ENCODE data around the gene CDC42BPB. TPM values are rescaled to one million over a fixed set of nuclear protein-coding genes. Genes with fewer than 3 reads are reported as not detected.
"Not testable (repeated sequence)": the region's sequence is repeated elsewhere in the genome, so short reads cannot be mapped to it uniquely, and the experiment has no call there.

The CDC42BPB gene
- total RNA-seq, 1 donor, result 14.1 TPM

GRCh38 chr14:103052407-103052806 is 4.9 kb downstream of the CDC42BPB start:
- Histone ChIP-seq H3K4me3 (ENCODE audit: low read length) (no peak overlapping the region), H3K9me3 (ENCODE audit: low read depth, low read length) (no peaks in the 10 kb centered on the region)

DNA sequence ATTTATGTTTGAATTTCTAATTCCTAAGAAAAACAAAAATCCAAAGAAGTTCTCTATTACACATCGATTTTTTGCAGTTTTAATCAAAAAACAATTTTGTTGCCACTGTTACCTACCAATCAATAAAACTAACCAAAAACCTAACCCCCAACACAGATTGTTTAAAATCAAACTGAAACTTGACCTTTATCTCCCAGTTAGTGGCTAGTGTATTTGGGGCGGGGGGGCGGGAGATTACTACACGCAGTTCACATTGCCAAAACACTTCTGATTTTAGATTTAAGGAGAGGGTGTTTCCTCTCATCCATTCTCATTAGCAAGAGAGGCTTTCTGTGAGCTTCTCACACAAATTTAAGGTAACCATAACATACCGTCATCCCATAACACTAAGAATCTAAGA is 6.4 kb downstream of the CDC42BPB start:
- H3K4me1 ChIP-seq (ENCODE audit: insufficient read depth, low read length), result peaks cover 1% of the 10 kb centered on the region
- no peak overlapping the region for H3K4me3 ChIP-seq (ENCODE audit: low read length)
- no peaks in the 10 kb centered on the region for H3K9me3 ChIP-seq (ENCODE audit: low read depth, low read length)
- peaks cover 12% of the 10 kb centered on the region for H3K27me3 ChIP-seq (ENCODE audit: insufficient read depth, low read length)

More at GRCh38 chr14:103052407-103052806, 4.9 kb downstream of the CDC42BPB start:
- Histone ChIP-seq H3K4me1 (ENCODE audit: insufficient read depth, low read length) (no peaks in the 10 kb centered on the region), H3K27me3 (ENCODE audit: insufficient read depth, low read length) (peaks cover 15% of the 10 kb centered on the region)

GRCh38 chr14:103047453-103047852 is 9.9 kb downstream of the CDC42BPB start:
- H3K27me3 ChIP-seq (ENCODE audit: insufficient read depth, low read length); H3K4me3 ChIP-seq (ENCODE audit: low read length); H3K4me1 ChIP-seq (ENCODE audit: insufficient read depth, low read length); H3K9me3 ChIP-seq (ENCODE audit: low read depth, low read length): not testable (repeated sequence)

DNA sequence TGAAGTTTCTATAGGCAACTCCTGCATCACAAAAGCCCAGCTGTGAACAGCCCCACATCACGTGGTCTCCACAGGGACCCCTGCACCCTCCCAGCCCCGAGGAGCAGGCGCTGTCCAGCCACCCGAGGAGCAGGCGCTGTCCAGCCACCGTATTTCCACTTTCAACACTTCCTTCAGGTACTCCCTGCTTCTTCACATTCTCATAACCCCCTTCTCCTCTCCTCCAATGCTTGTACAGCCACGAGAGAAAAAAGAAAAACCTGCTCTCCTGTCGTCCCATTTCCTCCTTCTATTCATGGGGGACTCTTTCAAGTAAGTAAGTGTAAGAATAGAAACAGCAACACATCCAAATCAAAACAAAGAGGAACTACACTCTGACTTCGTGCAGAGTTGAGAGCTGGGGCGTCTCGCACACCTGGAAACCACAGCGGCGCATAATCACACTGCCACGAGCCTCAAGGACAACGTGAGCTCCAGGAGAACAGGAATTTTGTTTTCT is 11.9 kb downstream of the CDC42BPB start:
- Histone ChIP-seq H3K27me3 (ENCODE audit: insufficient read depth, low read length) (no peaks in the 10 kb centered on the region), H3K9me3 (ENCODE audit: low read depth, low read length) (no peaks in the 10 kb centered on the region), H3K4me1 (ENCODE audit: insufficient read depth, low read length) (peaks cover 9% of the 10 kb centered on the region), H3K4me3 (ENCODE audit: low read length) (no peak overlapping the region)

GRCh38 chr14:103043257-103044015 is 13.9 kb downstream of the CDC42BPB start:
- Histone ChIP-seq H3K9me3 (ENCODE audit: low read depth, low read length) (no peaks in the 10 kb centered on the region), H3K4me1 (ENCODE audit: insufficient read depth, low read length) (peaks cover 9% of the 10 kb centered on the region), H3K27me3 (ENCODE audit: insufficient read depth, low read length) (no peaks in the 10 kb centered on the region), H3K4me3 (ENCODE audit: low read length) (no peak overlapping the region)

- no peaks in the 10 kb centered on the region for H3K27me3 ChIP-seq (ENCODE audit: insufficient read depth, low read length)
- no peaks in the 10 kb centered on the region for H3K9me3 ChIP-seq (ENCODE audit: low read depth, low read length)
- H3K4me1 ChIP-seq (ENCODE audit: insufficient read depth, low read length), result peaks cover 9% of the 10 kb centered on the region
- no peak overlapping the region for H3K4me3 ChIP-seq (ENCODE audit: low read length)
These were observed 15.9 kb downstream of the CDC42BPB start for GRCh38 chr14:103041464-103041863.

DNA sequence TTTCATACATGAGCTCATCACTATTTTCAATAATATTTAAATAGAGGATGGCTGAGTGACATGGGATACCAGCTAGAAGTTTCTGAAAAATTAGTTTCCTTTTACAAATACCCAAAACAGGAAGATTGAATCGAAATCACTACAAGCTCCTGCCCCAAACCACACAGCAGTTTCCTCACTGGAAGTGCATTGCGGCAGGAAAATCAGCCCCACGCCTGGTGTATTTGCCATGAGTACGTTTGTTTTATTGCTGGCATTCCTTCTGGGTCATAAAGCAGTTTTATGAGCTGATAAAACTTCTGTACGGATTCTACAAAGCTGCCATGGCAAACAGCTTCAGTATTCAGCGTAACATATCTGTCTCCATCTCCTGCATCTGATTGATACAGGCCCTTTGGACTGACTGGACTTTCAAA is 23.7 kb downstream of the CDC42BPB start:
- Histone ChIP-seq H3K4me1 (ENCODE audit: insufficient read depth, low read length) (no peaks in the 10 kb centered on the region), H3K4me3 (ENCODE audit: low read length) (no peak overlapping the region), H3K9me3 (ENCODE audit: low read depth, low read length) (no peaks in the 10 kb centered on the region), H3K27me3 (ENCODE audit: insufficient read depth, low read length) (no peaks in the 10 kb centered on the region)

DNA sequence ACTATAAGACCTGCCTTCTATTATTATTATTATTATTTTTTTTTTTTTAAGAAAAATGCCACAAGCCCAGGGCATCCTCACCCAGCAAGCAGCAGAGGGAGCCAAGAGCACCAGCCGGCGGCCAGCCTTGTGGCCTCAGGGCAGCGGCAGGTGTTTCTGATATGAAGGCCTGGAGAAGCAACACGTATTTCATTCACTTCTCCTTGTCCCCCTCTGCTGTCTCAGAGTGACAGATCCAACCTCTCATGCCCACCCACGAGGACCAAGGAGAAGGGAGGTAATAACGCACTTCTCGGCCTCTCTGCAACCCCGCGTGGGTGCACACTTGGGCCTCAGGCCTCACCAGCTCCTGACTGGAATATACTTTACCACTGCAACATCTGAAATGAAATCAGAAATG is 25.4 kb downstream of the CDC42BPB start:
- H3K4me1 ChIP-seq (ENCODE audit: insufficient read depth, low read length), result no peaks in the 10 kb centered on the region
- H3K27me3 ChIP-seq (ENCODE audit: insufficient read depth, low read length), result no peaks in the 10 kb centered on the region
- H3K9me3 ChIP-seq (ENCODE audit: low read depth, low read length), result no peaks in the 10 kb centered on the region
- no peak overlapping the region for H3K4me3 ChIP-seq (ENCODE audit: low read length)

DNA sequence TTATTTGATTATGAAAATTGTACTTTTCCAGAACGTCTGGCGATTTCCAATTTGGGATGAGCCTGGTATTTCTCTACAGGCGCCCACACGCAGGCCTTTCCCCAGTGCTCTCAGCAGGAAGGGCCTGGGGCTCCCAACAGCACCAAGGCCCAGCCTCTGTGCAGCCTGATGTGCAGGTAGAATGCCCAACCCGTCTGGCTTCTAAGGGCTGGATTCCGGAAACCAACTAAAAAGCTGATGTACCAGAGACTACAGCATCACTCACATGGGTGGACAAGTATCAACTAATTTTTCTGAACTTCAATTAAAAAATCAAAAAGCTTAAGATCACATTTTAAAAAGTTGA is 25.8 kb downstream of the CDC42BPB start:
- Histone ChIP-seq H3K9me3 (ENCODE audit: low read depth, low read length) (no peaks in the 10 kb centered on the region), H3K4me1 (ENCODE audit: insufficient read depth, low read length) (no peaks in the 10 kb centered on the region), H3K27me3 (ENCODE audit: insufficient read depth, low read length) (no peaks in the 10 kb centered on the region), H3K4me3 (ENCODE audit: low read length) (no peak overlapping the region)

GRCh38 chr14:103030741-103031565 is 26.4 kb downstream of the CDC42BPB start:
- H3K4me3 ChIP-seq (ENCODE audit: low read length), result no peak overlapping the region
- no peaks in the 10 kb centered on the region for H3K4me1 ChIP-seq (ENCODE audit: insufficient read depth, low read length)
- no peaks in the 10 kb centered on the region for H3K9me3 ChIP-seq (ENCODE audit: low read depth, low read length)
- no peaks in the 10 kb centered on the region for H3K27me3 ChIP-seq (ENCODE audit: insufficient read depth, low read length)

GRCh38 chr14:103029936-103030335 is 27.4 kb downstream of the CDC42BPB start:
- Histone ChIP-seq H3K27me3 (ENCODE audit: insufficient read depth, low read length) (no peaks in the 10 kb centered on the region), H3K4me1 (ENCODE audit: insufficient read depth, low read length) (no peaks in the 10 kb centered on the region), H3K4me3 (ENCODE audit: low read length) (no peak overlapping the region), H3K9me3 (ENCODE audit: low read depth, low read length) (no peaks in the 10 kb centered on the region)

- Histone ChIP-seq H3K4me3 (ENCODE audit: low read length) (no peak overlapping the region), H3K27me3 (ENCODE audit: insufficient read depth, low read length) (no peaks in the 10 kb centered on the region), H3K9me3 (ENCODE audit: low read depth, low read length) (no peaks in the 10 kb centered on the region), H3K4me1 (ENCODE audit: insufficient read depth, low read length) (no peaks in the 10 kb centered on the region)
These were observed 28.6 kb downstream of the CDC42BPB start for GRCh38 chr14:103028772-103029171.

- no peak overlapping the region for H3K4me3 ChIP-seq (ENCODE audit: low read length)
- no peaks in the 10 kb centered on the region for H3K4me1 ChIP-seq (ENCODE audit: insufficient read depth, low read length)
- no peaks in the 10 kb centered on the region for H3K9me3 ChIP-seq (ENCODE audit: low read depth, low read length)
- no peaks in the 10 kb centered on the region for H3K27me3 ChIP-seq (ENCODE audit: insufficient read depth, low read length)
These were observed 29.1 kb downstream of the CDC42BPB start for GRCh38 chr14:103028161-103028767.

GRCh38 chr14:103027451-103027850 is 29.9 kb downstream of the CDC42BPB start:
- Histone ChIP-seq H3K4me3 (ENCODE audit: low read length) (no peak overlapping the region), H3K9me3 (ENCODE audit: low read depth, low read length) (no peaks in the 10 kb centered on the region), H3K4me1 (ENCODE audit: insufficient read depth, low read length) (no peaks in the 10 kb centered on the region)

DNA sequence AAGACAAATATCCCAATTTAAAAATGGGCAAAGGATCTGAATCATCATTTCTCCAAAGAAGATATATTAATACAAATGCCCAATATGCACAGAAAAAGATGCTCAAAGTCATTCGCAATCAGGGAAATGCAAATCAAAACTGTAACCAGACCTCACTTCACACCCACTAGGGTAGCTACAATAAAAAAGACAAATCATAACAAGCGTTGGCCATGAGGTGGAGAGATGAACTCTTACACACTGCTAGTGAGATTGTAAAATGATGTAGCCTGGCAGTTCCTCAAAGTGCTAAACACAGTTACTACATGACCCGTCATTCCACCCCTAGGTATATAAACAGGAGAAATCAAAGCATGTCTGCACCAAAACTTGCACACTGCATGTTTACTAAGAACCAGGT is 30.4 kb downstream of the CDC42BPB start:
- H3K27me3 ChIP-seq (ENCODE audit: insufficient read depth, low read length), result no peaks in the 10 kb centered on the region
- H3K4me3 ChIP-seq (ENCODE audit: low read length), result no peak overlapping the region
- H3K4me1 ChIP-seq (ENCODE audit: insufficient read depth, low read length), result no peaks in the 10 kb centered on the region
- H3K9me3 ChIP-seq (ENCODE audit: low read depth, low read length), result no peaks in the 10 kb centered on the region

More at GRCh38 chr14:103027451-103027850, 29.9 kb downstream of the CDC42BPB start:
- no peaks in the 10 kb centered on the region for H3K27me3 ChIP-seq (ENCODE audit: insufficient read depth, low read length)

All from mononuclear cell (primary cell).